ENCODE results near the gene PSTPIP1. TPM values are rescaled to one million over a fixed set of nuclear protein-coding genes. Genes with fewer than 3 reads are reported as not detected.

Gene PSTPIP1
- polyA plus RNA-seq, 1 donor (not counting 4 experiments of a cell fraction or from before 2014, with no cell fraction given) = 9.6 TPM

GRCh38 chr15:76972389-76973361, 22.3 kb upstream of the PSTPIP1 start:
- Histone ChIP-seq H3K79me2 (ENCODE audit: control insufficient read depth, insufficient read depth, low read length) (no peaks in the 10 kb centered on the region), H3K4me2 (ENCODE audit: control insufficient read depth, extremely low read depth, insufficient read depth, low read depth, low read length) (peak overlapping the region; percentile 71), H3K9me1 (ENCODE audit: control insufficient read depth, extremely low read depth, insufficient read depth, low read length) (no peaks in the 10 kb centered on the region), H3K9me3 (ENCODE audit: control insufficient read depth, low read depth, low read length) (no peaks in the 10 kb centered on the region), H3K9ac (ENCODE audit: control insufficient read depth, extremely low read depth, insufficient read depth, low read length) (no peak overlapping the region), H3K27me3 (ENCODE audit: control insufficient read depth, extremely low read depth, insufficient read depth, low read length) (no peaks in the 10 kb centered on the region), H3K4me3 (ENCODE audit: control insufficient read depth in 2 of 3, extremely low read depth in 1 of 3, insufficient read depth in 2 of 3, low read depth in 1 of 3, low read length in 3 of 3) (peak overlapping the region in 2 of 3 experiments; percentile 18 to 34), H3K4me1 (ENCODE audit: control insufficient read depth, extremely low read depth, insufficient read depth, low read length) (peaks cover 8% of the 10 kb centered on the region), H3K36me3 (ENCODE audit: control insufficient read depth in 2 of 2, extremely low read depth in 1 of 2, insufficient read depth in 2 of 2, low read length in 2 of 2) (no peaks in the 10 kb centered on the region), H2AFZ (ENCODE audit: control insufficient read depth, low read length) (peak overlapping the region; percentile 65), H3K27ac (ENCODE audit: control insufficient read depth, insufficient read depth, low read length) (no peak overlapping the region), H4K20me1 (ENCODE audit: control insufficient read depth, extremely low read depth, insufficient read depth, low read length) (no peaks in the 10 kb centered on the region)
- dilution Hi-C loops (cut with MboI; ENCODE audit: extremely low pct_ligation_motif_present, low sequenced_read_pairs) = no loop called here
- DNase-seq (ENCODE audit: low read depth, low spot score) = no peak
- TF ChIP-seq CTCF (optimal IDR thresholded peaks at IDR 0.05 in 1 of 3, IDR thresholded peaks at IDR 0.05 in 1 of 3, conservative IDR thresholded peaks at IDR 0.05 in 1 of 3; ENCODE audit: extremely low read depth in 1 of 3, insufficient read depth in 2 of 3, low read length in 3 of 3) (no peak), EZH2 (IDR thresholded peaks at IDR 0.05; ENCODE audit: low read length) (no peak)
- no peak for FAIRE-seq

GRCh38 chr15:76973362-76973743, 21.6 kb upstream of the PSTPIP1 start:
- no peaks in the 10 kb centered on the region for H3K36me3 ChIP-seq (ENCODE audit: control insufficient read depth in 2 of 2, extremely low read depth in 1 of 2, insufficient read depth in 2 of 2, low read length in 2 of 2)
- H3K79me2 ChIP-seq (ENCODE audit: control insufficient read depth, insufficient read depth, low read length) = no peaks in the 10 kb centered on the region
- no peak overlapping the region for H2AFZ ChIP-seq (ENCODE audit: control insufficient read depth, low read length)
- DNase-seq (ENCODE audit: low read depth, low spot score) (no peak), FAIRE-seq (no peak)
- no peaks in the 10 kb centered on the region for H3K9me3 ChIP-seq (ENCODE audit: control insufficient read depth, low read depth, low read length)
- no peaks in the 10 kb centered on the region for H3K27me3 ChIP-seq (ENCODE audit: control insufficient read depth, extremely low read depth, insufficient read depth, low read length)
- H3K9me1 ChIP-seq (ENCODE audit: control insufficient read depth, extremely low read depth, insufficient read depth, low read length) = no peaks in the 10 kb centered on the region
- peaks cover 8% of the 10 kb centered on the region for H3K4me1 ChIP-seq (ENCODE audit: control insufficient read depth, extremely low read depth, insufficient read depth, low read length)
- dilution Hi-C loops (cut with MboI; ENCODE audit: extremely low pct_ligation_motif_present, low sequenced_read_pairs) = no loop called here
- H3K27ac ChIP-seq (ENCODE audit: control insufficient read depth, insufficient read depth, low read length) = no peak overlapping the region
- no peak overlapping the region for H3K4me2 ChIP-seq (ENCODE audit: control insufficient read depth, extremely low read depth, insufficient read depth, low read depth, low read length)
- H3K4me3 ChIP-seq (ENCODE audit: control insufficient read depth in 2 of 3, extremely low read depth in 1 of 3, insufficient read depth in 2 of 3, low read depth in 1 of 3, low read length in 3 of 3) = no peak overlapping the region
- no peak overlapping the region for H3K9ac ChIP-seq (ENCODE audit: control insufficient read depth, extremely low read depth, insufficient read depth, low read length)
- H4K20me1 ChIP-seq (ENCODE audit: control insufficient read depth, extremely low read depth, insufficient read depth, low read length) = no peaks in the 10 kb centered on the region
- TF ChIP-seq EZH2 (IDR thresholded peaks at IDR 0.05; ENCODE audit: low read length) = no peak
- TF ChIP-seq CTCF (optimal IDR thresholded peaks at IDR 0.05 in 1 of 3, IDR thresholded peaks at IDR 0.05 in 1 of 3, conservative IDR thresholded peaks at IDR 0.05 in 1 of 3; ENCODE audit: extremely low read depth in 1 of 3, insufficient read depth in 2 of 3, low read length in 3 of 3) = peak; percentile 52 to 78 (median 53)
